ENCODE measurements around the gene ELOF1.

ELOF1 gene

DNA sequence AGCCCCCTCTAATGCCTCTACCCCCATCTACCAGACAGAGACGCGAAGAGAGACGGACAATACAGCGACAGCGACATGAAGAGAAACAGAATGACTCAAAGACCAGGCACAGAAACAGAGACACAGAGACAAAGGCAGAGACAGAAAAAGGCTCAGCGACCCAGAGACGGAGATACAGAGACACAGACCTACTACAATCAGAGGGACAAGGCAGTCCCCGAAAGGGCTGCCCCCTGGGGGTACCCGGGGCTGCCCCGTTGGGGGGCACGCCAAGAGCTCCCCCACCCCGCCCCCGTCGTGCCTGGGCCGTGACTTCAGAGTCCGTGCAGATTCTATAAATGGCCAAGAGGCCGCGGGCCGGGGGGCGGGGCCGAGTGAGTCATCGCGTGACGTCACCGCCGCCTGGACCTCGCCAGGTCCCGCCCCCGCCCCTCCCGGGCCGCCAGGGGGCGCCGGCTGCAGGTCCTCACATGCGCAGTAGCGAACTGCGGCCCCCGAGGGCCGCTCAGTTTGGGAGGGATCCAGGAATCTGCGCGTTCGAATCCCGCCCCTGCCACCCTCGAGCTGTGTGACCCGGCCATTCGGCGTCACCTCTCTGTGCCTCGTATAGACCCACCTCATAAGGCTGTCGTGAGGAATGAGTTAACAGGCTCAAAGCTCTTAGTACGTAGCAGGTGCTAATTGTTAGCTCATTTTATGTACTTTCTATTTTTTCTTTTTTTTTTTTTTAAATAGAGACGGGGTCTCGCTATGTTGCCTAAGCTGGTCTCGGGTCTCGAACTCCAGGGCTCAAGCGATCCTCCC lies 23.0 kb downstream of the ELOF1 start:
- DNase-seq (ENCODE audit: low read depth in 1 of 2, low spot score in 1 of 2): peak; percentile 55 to 78

DNA sequence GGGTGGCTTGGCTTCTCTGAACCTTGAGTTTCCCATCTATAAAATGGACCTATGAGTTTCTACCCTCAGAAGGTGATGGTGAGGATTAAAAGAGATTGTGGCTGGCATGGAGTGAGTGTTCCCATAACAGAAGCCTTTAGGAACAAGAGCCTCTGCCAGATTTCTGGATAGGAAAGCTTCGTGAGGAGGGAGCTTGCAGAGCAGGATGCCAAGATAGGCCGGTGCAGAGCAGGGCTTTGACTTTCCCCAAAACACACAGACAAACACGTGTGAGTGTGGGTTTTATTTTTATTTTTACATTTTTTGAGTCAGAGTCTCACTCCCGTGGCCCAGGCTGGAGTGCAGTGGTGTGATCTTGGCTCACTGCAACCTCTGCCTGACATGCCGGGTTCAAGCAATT lies 24.1 kb downstream of the ELOF1 start:
- no peak for DNase-seq (ENCODE audit: low read depth in 1 of 2, low spot score in 1 of 2)

DNA sequence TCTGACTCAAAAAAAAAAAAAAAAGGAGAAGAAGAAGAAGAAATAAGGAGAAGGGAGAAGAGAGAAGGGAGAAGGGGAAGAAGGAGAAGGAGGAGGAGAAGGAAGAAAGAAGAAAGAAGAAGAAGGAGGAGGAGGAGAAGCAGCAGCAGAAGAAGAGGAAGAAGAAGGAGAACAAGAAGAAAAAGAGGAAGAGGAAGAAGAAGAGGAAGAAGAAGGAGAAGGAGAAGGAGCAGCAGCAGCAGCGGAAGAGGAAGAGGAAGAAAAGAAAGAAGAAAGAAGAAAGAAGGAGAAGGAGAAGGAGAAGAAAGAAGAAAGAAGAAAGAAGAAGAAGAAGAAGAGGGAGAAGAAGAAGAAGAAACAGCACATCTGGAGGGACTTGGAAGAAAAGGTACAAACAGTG lies 24.5 kb downstream of the ELOF1 start:
- DNase-seq (ENCODE audit: low read depth in 1 of 2, low spot score in 1 of 2): no peak

DNA sequence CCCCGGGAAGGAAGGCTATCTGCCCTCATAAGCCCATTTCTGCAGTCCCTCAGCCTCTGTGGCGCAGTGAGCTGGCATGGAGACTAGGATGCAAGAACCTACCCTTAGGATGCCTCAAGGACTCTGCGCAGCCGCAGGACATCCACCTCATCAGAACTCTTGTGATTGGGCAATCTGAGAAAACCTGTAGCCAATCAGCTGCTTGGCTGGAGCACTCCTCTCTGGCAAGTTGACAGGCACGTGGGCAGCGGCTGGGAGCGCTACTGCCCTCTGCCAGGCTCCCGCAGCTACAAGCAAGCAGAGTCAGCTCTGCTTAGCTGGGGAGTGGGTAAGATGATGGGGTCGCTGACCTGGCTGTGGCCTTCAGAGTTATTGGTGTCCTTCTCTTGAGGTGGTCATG lies 28.6 kb downstream of the ELOF1 start:
- DNase-seq (ENCODE audit: low read depth in 1 of 2, low spot score in 1 of 2): no peak

DNA sequence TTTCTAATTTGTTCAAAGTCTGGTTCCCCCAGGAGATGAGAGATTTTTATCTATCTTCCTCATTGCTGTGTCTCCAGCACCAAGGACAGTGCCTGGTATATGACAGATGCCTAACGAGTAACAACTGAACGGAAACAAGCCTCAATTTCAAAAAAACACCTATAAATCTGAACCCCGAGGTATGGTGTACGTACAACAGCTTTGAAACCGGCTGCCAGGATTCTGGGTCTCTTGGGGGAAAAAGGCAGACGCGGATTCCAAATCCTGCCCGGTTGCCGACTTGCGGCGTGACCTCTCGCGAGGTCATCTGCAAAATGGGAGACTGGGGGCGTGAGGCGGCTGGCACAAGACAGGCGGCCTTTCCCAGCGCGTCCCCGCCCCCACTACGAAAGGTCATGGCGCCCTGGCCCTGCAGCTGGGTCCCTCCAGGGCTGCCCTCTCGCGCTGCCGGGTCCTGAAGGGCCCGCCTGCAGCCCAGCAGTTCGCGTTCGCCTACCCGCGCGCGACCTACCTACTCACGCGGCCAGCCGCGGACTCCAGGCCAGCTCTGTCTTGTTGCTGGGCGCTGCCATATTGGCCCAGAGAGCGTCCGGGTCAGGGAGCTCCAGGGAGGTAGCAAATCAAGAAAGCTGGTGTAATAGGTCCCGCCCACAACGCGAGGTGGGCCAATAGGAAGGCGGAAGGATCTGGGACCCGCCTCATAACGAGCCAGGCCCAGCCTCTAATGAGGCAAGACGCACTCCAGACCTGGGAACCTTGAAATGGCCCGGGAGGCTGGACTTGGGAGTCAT lies 30.3 kb downstream of the ELOF1 start, which contains the start of gene ECSIT:
ECSIT (minus strand) TSS at position 584 of the 791 bp plus-strand sequence. CDS start 9,964 bp downstream, outside the sequence.
- DNase-seq (ENCODE audit: low read depth in 1 of 2, low spot score in 1 of 2): peak; percentile 77 to 86

DNA sequence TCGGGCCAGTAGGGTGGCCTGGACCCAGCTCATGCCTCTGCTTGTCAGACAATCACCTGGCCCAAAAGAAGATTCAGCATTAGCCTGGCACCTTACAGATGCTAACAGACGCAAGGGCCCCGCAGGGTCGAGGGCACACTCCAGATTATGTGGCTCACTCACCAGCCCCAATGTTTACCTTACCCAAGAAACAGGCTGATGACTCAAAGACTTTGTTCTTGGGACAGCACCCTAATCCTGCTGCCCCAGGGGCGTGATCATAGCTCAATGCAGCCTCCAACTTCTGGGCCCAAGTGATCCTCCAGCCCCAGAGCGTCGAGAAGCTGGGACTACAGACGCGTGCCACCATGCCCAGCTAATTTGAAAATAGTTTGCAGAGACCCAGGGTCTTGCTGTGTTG lies 39.9 kb downstream of the ELOF1 start:
- no peak for DNase-seq (ENCODE audit: low read depth in 1 of 2, low spot score in 1 of 2)

DNA sequence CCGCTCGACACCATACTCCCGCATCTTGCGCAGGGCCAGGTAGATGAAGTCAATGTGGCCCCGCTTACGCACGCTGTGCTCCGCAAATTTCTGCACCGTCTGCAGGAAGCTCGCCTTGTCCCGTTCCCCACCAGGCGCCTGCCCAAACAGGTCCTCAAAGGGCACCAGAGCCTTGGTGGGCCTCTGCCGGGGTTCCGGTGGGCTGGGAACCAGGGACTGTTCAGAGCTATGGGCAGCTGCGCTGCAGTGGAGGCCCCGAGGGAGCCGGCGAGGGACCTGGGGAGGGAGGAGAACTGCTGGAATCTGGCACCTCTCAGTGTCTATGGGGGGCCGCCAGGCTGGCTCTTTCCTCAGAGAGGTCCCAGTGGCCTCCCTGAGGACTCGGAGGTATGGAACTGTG lies 45.1 kb downstream of the ELOF1 start:
- DNase-seq (ENCODE audit: low read depth in 1 of 2, low spot score in 1 of 2): no peak

DNA sequence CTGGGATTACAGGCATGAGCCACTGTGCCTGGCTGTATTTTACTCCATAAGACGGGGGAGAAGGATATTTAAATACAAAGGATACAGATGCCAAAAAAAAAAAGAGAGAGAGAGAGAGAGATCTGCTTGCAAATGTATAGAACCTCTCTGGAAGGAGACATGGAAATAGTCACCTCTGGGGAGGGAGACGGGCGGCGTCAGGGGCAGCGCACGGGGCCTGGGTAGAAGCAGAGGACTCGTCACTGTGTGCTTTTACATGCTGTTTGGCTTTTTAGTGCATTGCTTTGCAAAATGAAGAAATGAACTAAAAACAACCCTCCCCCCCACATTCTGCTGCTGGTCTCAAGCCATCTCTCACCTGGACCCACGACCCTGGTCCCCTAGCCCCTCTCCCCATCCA lies 48.6 kb downstream of the ELOF1 start:
- no peak for DNase-seq (ENCODE audit: low read depth in 1 of 2, low spot score in 1 of 2)

DNA sequence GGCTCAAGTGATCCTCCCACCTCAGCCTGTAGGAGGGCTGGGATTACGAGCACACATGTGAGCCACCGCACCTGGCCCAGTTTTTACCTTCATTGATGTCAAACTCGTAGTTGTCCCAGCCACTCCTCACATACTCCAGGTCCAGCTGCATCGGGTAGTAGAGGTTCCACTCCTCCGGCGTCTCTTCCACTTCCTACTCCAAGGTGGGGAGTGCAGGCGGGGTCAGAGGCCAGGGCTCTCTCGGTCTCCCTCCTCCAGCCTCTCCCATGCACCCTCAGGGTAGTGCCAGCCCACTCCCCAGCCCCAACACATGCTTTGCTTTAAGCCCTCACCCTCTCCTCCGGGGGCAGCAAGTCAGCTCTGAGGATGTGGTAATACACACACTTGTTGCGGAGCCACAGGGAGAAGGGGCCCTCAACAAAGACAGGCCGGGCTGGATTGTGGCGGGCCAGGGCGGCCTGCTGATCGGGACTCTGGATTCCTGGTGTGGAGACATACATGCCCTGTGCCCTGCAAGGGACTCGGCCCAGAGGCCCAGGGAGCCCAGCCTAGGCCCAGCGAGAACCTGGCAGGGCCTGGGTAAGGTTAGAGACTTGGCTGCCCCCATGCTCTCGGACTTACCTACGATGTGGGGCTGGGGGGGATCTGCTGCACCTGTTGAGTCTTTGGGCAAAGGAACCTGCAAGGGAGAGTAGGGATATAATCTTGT lies 51.5 kb downstream of the ELOF1 start:
- DNase-seq (ENCODE audit: low read depth in 1 of 2, low spot score in 1 of 2): no peak

DNA sequence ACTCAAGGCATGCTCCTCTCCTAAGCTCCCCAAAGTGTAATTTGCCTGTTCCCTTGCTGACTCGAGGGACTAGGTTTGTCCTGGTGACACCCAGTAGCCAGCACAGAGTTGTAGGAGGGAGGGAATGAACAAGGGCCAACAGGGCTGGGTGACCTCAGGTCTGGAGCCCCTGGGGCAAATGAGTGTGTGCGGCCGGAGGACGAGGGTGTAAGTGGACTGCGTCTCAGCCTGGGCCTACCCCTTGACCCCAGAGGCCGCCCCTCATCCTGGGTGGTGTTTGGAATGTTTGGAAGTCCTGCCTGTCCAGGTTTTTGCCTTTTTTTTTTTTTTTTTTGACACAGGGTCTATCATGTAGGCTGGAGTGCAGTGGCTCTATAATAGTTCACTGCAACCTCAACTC lies 52.1 kb downstream of the ELOF1 start:
- DNase-seq (ENCODE audit: low read depth in 1 of 2, low spot score in 1 of 2): no peak

DNA sequence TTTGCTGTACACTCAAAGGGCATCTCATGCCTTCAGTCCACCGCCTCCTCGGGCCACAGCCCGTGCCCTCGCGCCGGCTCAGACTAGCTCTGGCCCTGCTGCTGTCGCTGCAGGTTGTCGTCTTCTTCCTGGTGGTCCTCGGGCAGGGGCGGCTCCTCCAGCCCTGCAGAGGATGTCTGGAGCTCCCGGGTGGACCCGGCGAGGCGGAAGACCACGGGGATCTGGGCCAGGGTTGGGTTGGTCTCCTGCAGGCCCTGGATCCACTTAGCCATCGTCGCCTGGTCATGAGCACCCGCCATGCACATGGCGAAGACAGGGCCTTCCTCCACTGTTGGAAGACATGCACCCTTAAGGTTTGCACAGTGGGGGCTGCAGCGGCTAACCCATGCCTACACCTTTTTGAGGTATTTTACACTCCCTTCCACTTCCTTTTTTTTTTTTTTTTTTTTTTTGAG lies 52.9 kb downstream of the ELOF1 start:
- DNase-seq (ENCODE audit: low read depth in 1 of 2, low spot score in 1 of 2): no peak

DNA sequence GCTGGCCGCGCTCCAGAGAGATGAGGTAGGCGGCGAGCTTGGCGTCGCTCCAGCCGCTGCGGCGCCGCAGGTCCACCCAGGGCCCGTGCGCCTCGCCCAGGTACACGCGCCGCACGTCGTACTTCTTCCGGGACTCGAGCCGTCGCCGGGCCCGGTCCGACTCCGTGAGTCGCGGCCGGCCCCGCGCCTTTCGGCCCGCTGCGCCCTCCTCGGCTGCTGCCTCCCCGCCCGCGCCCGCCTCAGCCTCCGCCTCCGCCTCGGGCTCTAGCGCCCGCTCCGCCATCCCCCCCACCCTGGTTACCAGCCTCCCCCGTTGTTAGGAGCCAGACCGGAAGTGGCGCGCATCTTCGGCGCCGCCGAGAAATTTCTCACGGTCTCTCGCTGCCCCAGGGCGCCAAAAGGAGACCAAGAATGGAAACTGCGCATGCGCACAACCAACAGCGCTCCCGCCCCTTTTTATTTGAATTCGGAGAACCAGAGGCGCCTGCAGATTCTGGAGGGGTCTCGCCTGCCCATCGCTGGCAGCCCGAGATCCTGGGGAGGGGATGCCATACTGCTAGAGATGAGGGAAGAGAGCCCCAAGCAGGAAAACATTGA lies 53.4 kb downstream of the ELOF1 start, which contains the start of gene ZNF653:
ZNF653 (minus strand) TSS at position 336 of the 597 bp plus-strand sequence; CDS start at position 283, 53 bp downstream.
- peak; percentile 89 to 92 for DNase-seq (ENCODE audit: low read depth in 1 of 2, low spot score in 1 of 2)

DNA sequence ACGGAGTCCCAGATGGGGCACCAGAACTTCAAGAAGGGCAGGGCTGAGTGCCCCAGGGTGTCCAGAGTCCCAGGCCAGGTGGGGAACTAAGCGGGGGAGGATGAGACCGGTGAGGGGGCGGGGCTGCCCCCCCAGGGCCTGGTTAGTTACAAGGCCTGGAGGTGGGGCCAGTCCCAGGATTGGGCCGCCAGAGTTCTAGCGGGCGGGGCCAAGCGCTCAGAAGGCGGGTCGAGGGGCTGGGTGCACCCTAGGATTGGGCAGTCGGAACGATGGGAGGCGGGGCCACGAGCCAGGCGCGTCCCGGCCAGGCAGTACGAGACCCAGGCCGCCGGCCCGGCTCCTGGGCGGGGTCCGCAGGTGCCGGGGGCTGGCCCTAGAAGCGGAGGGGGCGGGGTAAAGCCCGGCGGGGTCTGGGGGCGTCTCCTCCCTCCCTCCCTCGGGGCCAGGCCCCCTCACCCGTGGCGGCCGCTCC lies 54.0 kb downstream of the ELOF1 start:
- peak; percentile 91 to 92 for DNase-seq (ENCODE audit: low read depth in 1 of 2, low spot score in 1 of 2)

DNA sequence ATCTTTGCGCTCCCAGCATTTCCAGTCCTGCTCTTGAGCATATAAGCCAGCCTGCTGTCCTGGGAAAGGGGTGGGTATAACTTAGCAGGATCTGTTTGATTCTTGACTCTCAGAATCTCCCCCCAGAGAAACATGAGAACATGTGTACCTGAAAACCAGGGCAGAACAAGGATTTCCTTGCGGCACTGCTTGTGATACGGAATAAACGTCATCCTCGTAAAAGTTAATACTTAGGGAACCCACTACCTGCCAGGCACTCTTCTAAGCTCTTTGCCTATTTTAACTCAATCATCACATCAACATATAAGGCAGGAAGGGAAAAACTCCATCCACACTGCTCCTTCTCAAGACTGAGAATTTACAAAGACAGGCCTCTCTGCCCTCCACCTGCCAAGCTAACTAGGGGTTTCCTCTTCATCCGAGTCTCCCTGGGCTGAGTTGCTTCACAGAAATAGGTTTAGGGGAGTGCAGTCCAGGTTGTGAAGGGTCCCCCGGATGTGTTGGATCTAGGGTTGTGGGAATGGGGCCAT lies 54.5 kb downstream of the ELOF1 start:
- no peak for DNase-seq (ENCODE audit: low read depth in 1 of 2, low spot score in 1 of 2)

Data from activated T-helper 1 cell treated with anti-CD3 and anti-CD28 coated beads, Interleukin-2, amount 50 U/mL, for 16 hours (primary cell).